Neural cell (in vitro differentiated cells): ENCODE data around the gene GRIP1. TPM values are rescaled to one million over a fixed set of nuclear protein-coding genes. Genes with fewer than 3 reads are reported as not detected.

ENCODE experiments used
- H2AFZ ChIP-seq: fragments of 200-600, 300-800 bp; sonication (generic), shearing (Covaris generic); 2 replicates; pipeline ENCODE4 v1.6.0; 2014; ENCODE audit warnings: low read depth, mild to moderate bottlenecking, antibody characterized with exemption, low read length, moderate library complexity
- H3F3A ChIP-seq: fragments of 200-600 bp; shearing (Covaris generic); 2 replicates; pipeline ENCODE4 v1.6.1; 2016; ENCODE audit warnings: mild to moderate bottlenecking, moderate library complexity, mixed read lengths, antibody characterized with exemption, low read length; ENCODE audit not compliant: insufficient read depth, poor library complexity, severe bottlenecking
- H3K27ac ChIP-seq: fragments of 200-600, 300-800 bp; sonication (generic), shearing (Covaris generic); 2 replicates; pipeline ENCODE4 v1.5.1; 2014; ENCODE audit warnings: mild to moderate bottlenecking, low read length, moderate library complexity
- H3K27me3 ChIP-seq: fragments of 300-800, 200-600 bp; sonication (generic), shearing (Covaris generic); 2 replicates; pipeline ENCODE4 v1.6.0; 2014; ENCODE audit warnings: mild to moderate bottlenecking, low read depth, low read length, moderate library complexity; ENCODE audit not compliant: insufficient read depth
- H3K36me3 ChIP-seq: fragments of 300-800, 200-600 bp; sonication (generic), shearing (Covaris generic); 2 replicates; pipeline ENCODE4 v1.5.1; 2014; ENCODE audit warnings: mild to moderate bottlenecking, antibody characterized with exemption, low read length, moderate library complexity; ENCODE audit not compliant: insufficient read depth
- H3K4me2 ChIP-seq: fragments of 300-800, 200-600 bp; sonication (generic), shearing (Covaris generic); 2 replicates; pipeline ENCODE4 v1.6.0; 2014; ENCODE audit warnings: mild to moderate bottlenecking, low read length
- H3K4me3 ChIP-seq: fragments of 300-800, 200-600 bp; sonication (generic), shearing (Covaris generic); 2 replicates; pipeline ENCODE4 v1.5.1; 2014; ENCODE audit warnings: mild to moderate bottlenecking, low read length, moderate library complexity
- H3K79me2 ChIP-seq: fragments of 200-600 bp; shearing (Covaris generic); replicated peaks from 2 replicates; pipeline ENCODE4 v1.6.0; 2014; ENCODE audit warnings: mild to moderate bottlenecking, low read length, moderate library complexity; ENCODE audit not compliant: insufficient read depth
- H3K9ac ChIP-seq: fragments of 300-800, 200-600 bp; sonication (generic), shearing (Covaris generic); 2 replicates; pipeline ENCODE4 v1.6.1; 2016; ENCODE audit warnings: mild to moderate bottlenecking, low read length, mixed read lengths
- H3K9me2 ChIP-seq: fragments of 200-600 bp; shearing (Covaris generic); 2 replicates; pipeline ENCODE4 v1.6.1; 2016; ENCODE audit warnings: mild to moderate bottlenecking, low read length, mixed read lengths; ENCODE audit not compliant: insufficient read depth
- H3K9me3 ChIP-seq: fragments of 200-600, 300-800 bp; sonication (generic), shearing (Covaris generic); 2 replicates; pipeline ENCODE4 v1.6.1; 2016; ENCODE audit warnings: mild to moderate bottlenecking, mixed run types, low read length, moderate library complexity, mixed read lengths
- H4K20me1 ChIP-seq: fragments of 200-600 bp; shearing (Covaris generic); 2 replicates; pipeline ENCODE4 v1.6.1; 2016; ENCODE audit warnings: mild to moderate bottlenecking, mixed run types; ENCODE audit not compliant: insufficient read depth
- CTCF ChIP-seq: fragments of 450-650 bp; IDR thresholded peaks from 2 replicates; pipeline ENCODE4 v1.5.1; 2014; ENCODE audit warnings: antibody characterized with exemption, mild to moderate bottlenecking, moderate library complexity; ENCODE audit not compliant: poor library complexity, severe bottlenecking
- EP300 ChIP-seq: fragments of 450-650 bp; conservative IDR thresholded peaks from 2 replicates; pipeline ENCODE4 v1.6.1; 2014; ENCODE audit warnings: antibody characterized with exemption, mild to moderate bottlenecking, moderate library complexity; ENCODE audit not compliant: poor library complexity, severe bottlenecking
- EZH2 ChIP-seq: fragments of 200-600, 300-800 bp; shearing (Covaris generic), sonication (generic); IDR thresholded peaks from 2 replicates; pipeline ENCODE4 v1.6.1; 2014; ENCODE audit warnings: antibody characterized with exemption, low read length, borderline replicate concordance, mild to moderate bottlenecking; ENCODE audit not compliant: insufficient read depth, poor library complexity, severe bottlenecking
- MXI1 ChIP-seq: fragments of 450-650 bp; conservative IDR thresholded peaks from 2 replicates; pipeline ENCODE4 v1.6.1; 2014; ENCODE audit warnings: antibody characterized with exemption, mild to moderate bottlenecking; ENCODE audit not compliant: poor library complexity, severe bottlenecking
- POLR2AphosphoS5 ChIP-seq: IDR thresholded peaks from 2 replicates; pipeline ENCODE4 v1.6.1; 2012
- RAD21 ChIP-seq: fragments of 450-650 bp; conservative IDR thresholded peaks from 2 replicates; pipeline ENCODE4 v1.6.1; 2014; ENCODE audit warnings: antibody characterized with exemption, mild to moderate bottlenecking, moderate library complexity
- REST ChIP-seq: IDR thresholded peaks from 2 replicates; pipeline ENCODE4 v1.6.1; 2012; ENCODE audit warnings: borderline replicate concordance
- SMC3 ChIP-seq: fragments of 450-650 bp; conservative IDR thresholded peaks from 2 replicates; pipeline ENCODE4 v1.6.1; 2014; ENCODE audit warnings: antibody characterized with exemption, mild to moderate bottlenecking, moderate library complexity; ENCODE audit not compliant: poor library complexity
- TAF1 ChIP-seq: IDR thresholded peaks from 2 replicates; pipeline ENCODE4 v1.6.1; 2012; ENCODE audit warnings: low read depth
- polyA plus RNA-seq: library from polyadenylated mRNA; depleted of rRNA; stranded (reverse); fragments of >200 nt; gene quantifications from 2 replicates; pipeline ENCODE4 v1.2.3, GENCODE V29; 2014

GRIP1 gene
- polyA plus RNA-seq, 1 donor from 2014 or later, result 41.1 TPM

DNA sequence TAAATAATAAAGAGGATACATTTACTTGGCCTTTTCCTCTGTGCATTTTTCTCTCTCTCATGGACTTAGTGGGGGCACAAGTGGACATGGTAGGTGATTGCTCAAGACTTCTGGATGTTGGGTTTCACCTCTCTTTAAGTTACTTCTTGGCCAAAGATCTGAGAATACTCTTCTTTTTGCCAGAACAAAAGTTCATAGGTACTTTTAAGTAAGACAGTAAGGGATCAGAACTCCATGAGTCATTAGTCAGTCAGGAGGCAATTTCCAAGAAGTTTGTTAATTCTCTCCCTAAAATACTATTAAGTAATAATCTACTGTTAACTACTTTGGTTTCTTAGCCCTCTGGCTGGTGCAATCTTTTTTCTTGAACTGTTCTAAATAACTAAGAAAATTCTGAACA, 84.2 kb downstream of the GRIP1 start:
- no peak overlapping the region for H3K4me2 ChIP-seq
- no peaks in the 10 kb centered on the region for H3K9me2 ChIP-seq
- no peaks in the 10 kb centered on the region for H3K36me3 ChIP-seq
- peaks cover 5% of the 10 kb centered on the region for H3K79me2 ChIP-seq
- H3K9me3 ChIP-seq, result no peaks in the 10 kb centered on the region
- no peaks in the 10 kb centered on the region for H3K27me3 ChIP-seq
- H2AFZ ChIP-seq, result no peak overlapping the region
- no peaks in the 10 kb centered on the region for H4K20me1 ChIP-seq
- H3F3A ChIP-seq, result no peaks in the 10 kb centered on the region
- no peak overlapping the region for H3K9ac ChIP-seq
- H3K27ac ChIP-seq, result no peak overlapping the region
- no peak overlapping the region for H3K4me3 ChIP-seq
- TF ChIP-seq RAD21 (no peak), POLR2AphosphoS5 (no peak), MXI1 (no peak), EZH2 (no peak), EP300 (no peak), SMC3 (no peak), CTCF (no peak), TAF1 (no peak), REST (no peak)

DNA sequence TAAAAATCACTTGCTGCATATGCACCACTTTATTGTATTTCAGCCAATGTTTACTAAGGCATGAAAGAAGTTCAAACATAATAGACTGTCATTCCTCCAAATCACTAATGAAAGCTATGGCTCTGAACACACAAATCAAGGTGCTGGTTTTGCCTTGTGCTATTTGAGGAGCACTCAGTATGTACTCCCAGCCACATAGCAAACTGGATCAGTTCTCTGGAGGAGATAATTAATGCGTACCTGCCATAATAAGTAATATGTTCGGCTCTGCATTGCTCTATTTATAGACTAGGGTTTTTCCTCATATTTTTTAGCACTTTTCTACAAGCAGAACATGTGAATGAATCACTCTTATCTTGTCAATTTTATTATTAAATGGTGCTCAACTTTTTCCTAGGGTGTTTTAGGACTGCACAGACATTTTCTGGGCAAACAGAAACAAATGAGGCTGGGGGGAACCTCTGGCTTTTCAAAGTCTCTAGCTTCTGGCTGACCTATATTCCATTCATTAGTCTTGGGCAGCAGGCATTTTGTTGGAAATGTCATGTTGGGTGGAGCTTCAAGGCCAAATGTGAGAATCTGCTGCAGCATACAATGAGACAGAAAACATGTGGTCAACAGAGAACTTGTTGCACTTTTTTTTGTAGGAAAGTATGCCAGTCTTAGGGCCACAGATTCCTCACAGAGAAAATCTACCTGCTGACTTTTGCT, 88.4 kb downstream of the GRIP1 start:
- Histone ChIP-seq H4K20me1 (no peaks in the 10 kb centered on the region), H3K9me2 (no peaks in the 10 kb centered on the region)

More for the DNA sequence above, 88.4 kb downstream of the GRIP1 start:
- no peak overlapping the region for H3K4me2 ChIP-seq
- no peak overlapping the region for H3K27ac ChIP-seq
- H2AFZ ChIP-seq, result no peak overlapping the region
- H3K36me3 ChIP-seq, result no peaks in the 10 kb centered on the region
- no peak overlapping the region for H3K9ac ChIP-seq
- no peaks in the 10 kb centered on the region for H3K27me3 ChIP-seq
- H3K4me3 ChIP-seq, result no peak overlapping the region
- no peaks in the 10 kb centered on the region for H3K9me3 ChIP-seq
- H3K79me2 ChIP-seq, result no peaks in the 10 kb centered on the region
- TF ChIP-seq CTCF (no peak), POLR2AphosphoS5 (no peak)
- no peaks in the 10 kb centered on the region for H3F3A ChIP-seq
